Effector memory CD4-positive, alpha-beta T cell (primary cell): ENCODE results near the gene SERPINA9.

ENCODE experiments used
- DNase-seq, 3 donors: peaks; one replicate each; pipeline ENCODE4 v3.0.0-alpha.2; 2020
- H3K27ac ChIP-seq: 2 replicates; pipeline ENCODE4 v1.7.0; 2013; ENCODE audit warnings: mild to moderate bottlenecking, low read length, moderate library complexity; ENCODE audit not compliant: insufficient read depth, poor library complexity, severe bottlenecking
- H3K27me3 ChIP-seq: replicated peaks from 2 replicates; pipeline ENCODE4 v1.7.0; 2013; ENCODE audit warnings: mild to moderate bottlenecking, low read length; ENCODE audit not compliant: insufficient read depth, control insufficient read depth, poor library complexity, severe bottlenecking
- H3K36me3 ChIP-seq: 2 replicates; pipeline ENCODE4 v1.7.0; 2013; ENCODE audit warnings: mild to moderate bottlenecking, low read length, moderate library complexity; ENCODE audit not compliant: control insufficient read depth, insufficient read depth
- H3K4me1 ChIP-seq: 2 replicates; pipeline ENCODE4 v1.7.0; 2013; ENCODE audit warnings: low read length, mild to moderate bottlenecking; ENCODE audit not compliant: control insufficient read depth, insufficient read depth, poor library complexity, severe bottlenecking
- H3K4me3 ChIP-seq: 2 replicates; pipeline ENCODE4 v1.7.0; 2013; ENCODE audit warnings: low read length, low read depth, mild to moderate bottlenecking; ENCODE audit not compliant: insufficient read depth, poor library complexity, severe bottlenecking
- H3K9me3 ChIP-seq: 2 replicates; pipeline ENCODE4 v1.7.0; 2013; ENCODE audit warnings: mild to moderate bottlenecking, low read length, moderate library complexity; ENCODE audit not compliant: control insufficient read depth

SERPINA9 gene

GRCh38 chr14:94480809-94481208, 4.8 kb upstream of the SERPINA9 start:
- H3K27me3 ChIP-seq, result no peaks in the 10 kb centered on the region
- no peak for DNase-seq
- no peaks in the 10 kb centered on the region for H3K36me3 ChIP-seq
- no peak overlapping the region for H3K27ac ChIP-seq
- H3K4me3 ChIP-seq, result no peak overlapping the region
- peaks cover 4% of the 10 kb centered on the region for H3K9me3 ChIP-seq
- H3K4me1 ChIP-seq, result no peaks in the 10 kb centered on the region

DNA sequence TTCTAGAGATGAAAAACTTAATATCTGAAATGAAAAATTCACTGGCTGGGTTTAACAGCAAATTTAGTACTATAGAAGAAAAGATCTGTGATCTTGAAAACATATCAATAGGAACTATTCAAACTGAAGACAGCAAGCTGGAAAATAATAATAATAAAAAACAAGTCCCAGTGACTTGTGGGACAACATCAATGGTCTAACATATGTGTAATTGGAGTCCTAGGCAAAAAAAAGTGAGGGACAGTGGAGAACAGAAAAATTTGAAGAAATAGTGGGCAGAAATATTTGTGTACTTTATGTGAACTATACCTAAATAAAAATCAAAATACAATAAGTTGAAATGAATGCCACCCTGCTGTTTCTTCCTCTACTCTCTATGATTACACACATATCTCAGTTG, 2.4 kb upstream of the SERPINA9 start:
- no peaks in the 10 kb centered on the region for H3K27me3 ChIP-seq
- no peak overlapping the region for H3K27ac ChIP-seq
- H3K9me3 ChIP-seq, result peaks cover 4% of the 10 kb centered on the region
- no peaks in the 10 kb centered on the region for H3K36me3 ChIP-seq
- no peak overlapping the region for H3K4me3 ChIP-seq
- no peaks in the 10 kb centered on the region for H3K4me1 ChIP-seq
- DNase-seq, result no peak

DNA sequence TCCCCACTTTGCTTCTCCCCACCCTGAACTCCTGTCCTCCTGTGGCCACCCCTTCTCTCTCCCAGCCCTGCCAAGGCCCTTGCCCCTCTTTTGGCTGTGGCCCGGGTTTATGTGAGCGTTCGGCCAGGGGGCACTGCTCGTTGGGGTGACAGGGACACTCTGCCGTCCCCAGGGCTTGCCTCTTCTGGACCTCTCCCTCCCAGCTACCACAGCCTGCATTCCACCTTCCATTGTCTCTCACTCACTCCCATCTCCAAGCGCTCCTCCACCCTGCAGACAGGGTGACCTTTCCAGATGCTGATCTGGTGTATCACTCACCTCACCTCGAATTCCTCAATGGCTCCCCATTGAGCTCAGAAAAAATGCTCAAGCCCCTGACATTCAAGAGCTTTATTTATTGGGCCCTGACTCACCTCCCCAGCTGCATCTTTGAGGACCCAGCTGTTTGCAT, 1.4 kb downstream of the SERPINA9 start:
- Histone ChIP-seq H3K36me3 (no peaks in the 10 kb centered on the region), H3K27me3 (no peaks in the 10 kb centered on the region), H3K4me3 (no peak overlapping the region), H3K27ac (no peak overlapping the region), H3K4me1 (no peaks in the 10 kb centered on the region), H3K9me3 (peaks cover 4% of the 10 kb centered on the region)
- DNase-seq, result no peak

GRCh38 chr14:94473666-94474410, 2.2 kb downstream of the SERPINA9 start:
- DNase-seq, result no peak

GRCh38 chr14:94472842-94473241, 3.2 kb downstream of the SERPINA9 start:
- H3K27ac ChIP-seq, result no peak overlapping the region
- DNase-seq, result no peak

More at GRCh38 chr14:94473666-94474410, 2.2 kb downstream of the SERPINA9 start:
- Histone ChIP-seq H3K4me1 (no peaks in the 10 kb centered on the region), H3K36me3 (no peaks in the 10 kb centered on the region), H3K9me3 (peaks cover 4% of the 10 kb centered on the region), H3K4me3 (no peak overlapping the region), H3K27me3 (no peaks in the 10 kb centered on the region), H3K27ac (no peak overlapping the region)

DNA sequence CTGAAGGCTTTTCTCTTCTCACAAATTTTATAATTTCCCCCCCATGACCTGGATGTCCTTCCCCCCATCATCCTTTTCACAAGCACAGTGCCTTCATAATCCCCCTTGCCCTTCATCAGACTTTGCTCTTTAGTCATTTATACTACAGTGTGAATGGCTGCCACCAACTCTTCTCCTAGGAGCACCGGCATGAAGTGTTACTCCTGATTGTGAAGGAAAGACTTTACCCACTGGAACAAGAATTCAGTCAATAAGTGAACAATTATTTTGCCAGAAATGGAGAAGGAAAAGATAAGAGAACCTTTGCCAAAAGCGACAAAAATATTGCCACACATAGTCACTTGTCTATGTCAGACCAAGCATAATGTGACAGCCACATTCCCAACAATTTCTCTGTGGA, 5.0 kb downstream of the SERPINA9 start:
- Histone ChIP-seq H3K4me1 (no peaks in the 10 kb centered on the region), H3K4me3 (no peak overlapping the region), H3K27ac (no peak overlapping the region), H3K9me3 (no peaks in the 10 kb centered on the region), H3K27me3 (no peaks in the 10 kb centered on the region), H3K36me3 (no peaks in the 10 kb centered on the region)
- no peak for DNase-seq

More at GRCh38 chr14:94472842-94473241, 3.2 kb downstream of the SERPINA9 start:
- Histone ChIP-seq H3K4me1 (no peaks in the 10 kb centered on the region), H3K27me3 (no peaks in the 10 kb centered on the region), H3K36me3 (no peaks in the 10 kb centered on the region), H3K4me3 (no peak overlapping the region), H3K9me3 (peaks cover 3% of the 10 kb centered on the region)

DNA sequence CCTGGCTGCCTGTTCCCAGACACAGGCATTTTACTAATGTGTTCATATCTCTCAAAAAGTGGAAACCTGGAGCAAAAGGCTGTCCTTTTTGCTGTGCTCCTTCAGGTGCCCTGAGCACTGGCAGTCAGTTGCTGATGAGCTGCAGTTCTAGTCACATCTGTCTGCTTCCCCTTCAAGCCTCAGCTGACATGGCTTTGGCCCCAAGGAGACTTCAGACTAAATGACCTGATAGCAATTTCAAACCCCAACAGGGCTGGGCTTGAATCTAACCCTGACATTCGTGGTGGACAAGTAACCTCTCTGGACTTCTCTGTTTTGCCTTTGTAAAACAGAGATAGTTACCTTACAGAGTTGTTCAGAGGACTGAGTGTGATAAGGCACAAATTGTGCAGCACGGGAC, 5.7 kb downstream of the SERPINA9 start:
- Histone ChIP-seq H3K27ac (no peak overlapping the region), H3K36me3 (no peaks in the 10 kb centered on the region), H3K4me3 (no peak overlapping the region), H3K9me3 (no peaks in the 10 kb centered on the region), H3K4me1 (no peaks in the 10 kb centered on the region), H3K27me3 (no peaks in the 10 kb centered on the region)
- DNase-seq, result no peak

DNA sequence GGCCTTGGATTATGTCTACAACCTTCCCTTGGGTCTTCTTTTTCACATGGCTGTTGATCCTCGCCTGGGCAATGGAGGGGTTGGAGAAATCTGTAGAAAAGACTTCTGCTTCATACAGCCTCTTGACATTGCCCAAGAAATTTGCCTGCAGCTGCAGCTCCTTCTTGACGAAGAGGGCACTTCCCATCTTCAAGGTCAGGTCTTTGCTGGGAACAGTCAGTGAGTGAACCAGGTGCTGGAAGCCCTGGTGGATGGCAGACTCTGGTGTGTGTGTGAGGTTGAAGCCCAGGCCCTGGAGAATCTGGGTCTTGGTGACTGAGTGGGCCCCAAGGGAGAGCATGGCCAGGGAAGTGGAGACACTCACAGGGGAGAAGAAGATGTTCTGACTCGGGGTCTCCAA, 6.7 kb downstream of the SERPINA9 start:
- Histone ChIP-seq H3K36me3 (no peaks in the 10 kb centered on the region), H3K27ac (no peak overlapping the region), H3K9me3 (no peaks in the 10 kb centered on the region), H3K4me1 (no peaks in the 10 kb centered on the region), H3K4me3 (no peak overlapping the region), H3K27me3 (no peaks in the 10 kb centered on the region)
- DNase-seq, result no peak

DNA sequence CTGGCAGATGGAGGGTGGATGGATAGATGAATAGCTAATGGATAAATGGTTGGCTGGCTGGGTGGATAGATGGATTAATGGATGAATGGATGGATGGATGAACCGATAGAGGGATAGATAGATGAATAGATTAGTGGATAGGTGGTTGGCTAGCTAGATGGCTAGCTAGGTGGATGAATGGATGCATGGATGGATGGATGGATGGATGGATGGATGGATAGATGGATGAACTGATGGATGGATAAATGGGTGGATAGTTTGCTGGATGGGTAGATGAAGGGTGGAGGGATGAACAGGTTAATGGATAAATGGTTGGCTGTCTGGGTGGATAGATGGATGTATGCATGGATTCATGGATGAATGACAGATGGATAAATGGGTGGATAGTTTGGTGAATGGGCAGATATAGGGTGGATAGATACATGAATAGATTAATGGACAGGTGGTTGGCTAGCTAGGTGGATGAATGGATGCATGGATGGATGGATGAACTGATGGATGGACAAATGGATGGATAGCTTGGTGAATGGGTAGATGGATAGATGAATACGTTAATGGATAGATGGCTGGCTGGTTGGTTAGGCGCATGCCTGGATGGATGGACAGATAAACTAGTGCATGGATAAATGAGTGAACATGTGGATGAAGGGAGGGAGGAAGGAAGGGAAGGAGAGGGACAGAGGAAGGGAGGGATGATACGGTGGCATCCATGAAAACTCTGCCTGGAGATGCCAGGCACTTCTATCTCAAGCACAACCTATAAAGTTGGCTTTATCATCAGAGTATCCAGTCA, 8.1 kb downstream of the SERPINA9 start:
- Histone ChIP-seq H3K27me3 (no peaks in the 10 kb centered on the region), H3K4me3 (no peak overlapping the region), H3K27ac (no peak overlapping the region), H3K9me3 (no peaks in the 10 kb centered on the region), H3K36me3 (no peaks in the 10 kb centered on the region), H3K4me1 (no peaks in the 10 kb centered on the region)
- DNase-seq, result no peak

- DNase-seq, result no peak
- H3K4me1 ChIP-seq, result no peaks in the 10 kb centered on the region
- H3K4me3 ChIP-seq, result no peak overlapping the region
These were observed 9.2 kb downstream of the SERPINA9 start for GRCh38 chr14:94466706-94467370.

More at GRCh38 chr14:94466706-94467370, 9.2 kb downstream of the SERPINA9 start:
- H3K27ac ChIP-seq, result no peak overlapping the region
- H3K27me3 ChIP-seq, result no peaks in the 10 kb centered on the region
- H3K36me3 ChIP-seq, result no peaks in the 10 kb centered on the region
- H3K9me3 ChIP-seq, result no peaks in the 10 kb centered on the region
